Sigmoid colon (tissue), 3 donors: Measurements from ENCODE around the gene ACTL6B.

Experiments used
- POLR2A ChIP-seq, 2 donors: fragments of 450-650 bp; IDR thresholded peaks; one replicate each; pipeline ENCODE4 v1.6.1; 2016; ENCODE audit warnings: antibody characterized with exemption in 2 of 2, mild to moderate bottlenecking in 2 of 2, moderate library complexity in 2 of 2
- TF ChIP-seq, protein P1 (sequence below), 4 experiments: fragments of 450-650 bp in 3 of 4; fragments of 200-600 bp in 1 of 4; IDR thresholded peaks; one replicate each; pipeline ENCODE4 v1.5.1; 2016 to 2019; ENCODE audit warnings: antibody characterized with exemption in 4 of 4, mild to moderate bottlenecking in 3 of 4, moderate library complexity in 2 of 4

DNA sequence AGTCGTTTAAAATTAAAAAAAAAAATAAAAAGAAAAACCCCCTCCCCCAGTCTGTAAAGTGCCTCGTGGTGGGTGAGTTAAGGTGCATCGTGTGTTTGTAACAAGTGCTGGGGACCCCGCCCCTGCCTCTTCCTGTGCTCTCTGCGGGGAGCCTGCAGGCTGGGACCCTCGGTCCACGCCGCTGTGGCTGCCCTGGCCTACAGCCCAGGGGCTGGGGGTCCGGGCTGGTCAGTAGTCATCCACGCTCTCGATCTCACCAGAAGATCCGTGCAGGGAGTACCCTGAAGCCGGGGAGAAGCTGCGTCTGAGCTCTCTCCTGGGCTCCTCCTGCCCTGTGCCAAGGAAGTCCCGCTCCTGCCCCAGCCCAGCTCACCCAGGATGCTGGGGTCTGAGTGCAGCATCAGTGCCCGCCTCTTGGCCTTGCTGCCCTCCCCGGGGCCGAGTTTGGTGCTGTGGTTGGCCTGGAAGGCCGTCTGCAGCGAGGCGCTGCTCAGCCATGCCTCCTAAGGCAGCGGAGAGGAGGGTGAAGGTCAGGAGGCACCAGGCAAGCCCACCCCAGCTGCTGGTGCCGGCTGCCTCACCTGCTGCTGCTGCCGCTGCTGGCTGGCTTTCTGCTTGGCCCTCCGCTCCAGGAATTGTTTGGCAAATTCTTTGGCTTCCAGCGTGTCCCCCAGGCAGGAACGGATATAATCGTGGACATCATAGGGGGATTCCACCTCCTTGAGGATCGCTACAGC is 25.4 kb upstream of the ACTL6B start:
- TF ChIP-seq, protein P1, sequence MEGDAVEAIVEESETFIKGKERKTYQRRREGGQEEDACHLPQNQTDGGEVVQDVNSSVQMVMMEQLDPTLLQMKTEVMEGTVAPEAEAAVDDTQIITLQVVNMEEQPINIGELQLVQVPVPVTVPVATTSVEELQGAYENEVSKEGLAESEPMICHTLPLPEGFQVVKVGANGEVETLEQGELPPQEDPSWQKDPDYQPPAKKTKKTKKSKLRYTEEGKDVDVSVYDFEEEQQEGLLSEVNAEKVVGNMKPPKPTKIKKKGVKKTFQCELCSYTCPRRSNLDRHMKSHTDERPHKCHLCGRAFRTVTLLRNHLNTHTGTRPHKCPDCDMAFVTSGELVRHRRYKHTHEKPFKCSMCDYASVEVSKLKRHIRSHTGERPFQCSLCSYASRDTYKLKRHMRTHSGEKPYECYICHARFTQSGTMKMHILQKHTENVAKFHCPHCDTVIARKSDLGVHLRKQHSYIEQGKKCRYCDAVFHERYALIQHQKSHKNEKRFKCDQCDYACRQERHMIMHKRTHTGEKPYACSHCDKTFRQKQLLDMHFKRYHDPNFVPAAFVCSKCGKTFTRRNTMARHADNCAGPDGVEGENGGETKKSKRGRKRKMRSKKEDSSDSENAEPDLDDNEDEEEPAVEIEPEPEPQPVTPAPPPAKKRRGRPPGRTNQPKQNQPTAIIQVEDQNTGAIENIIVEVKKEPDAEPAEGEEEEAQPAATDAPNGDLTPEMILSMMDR (IDR thresholded peaks at IDR 0.05) = no peak
- TF ChIP-seq POLR2A (IDR thresholded peaks at IDR 0.05) = no peak
